ENCODE results near the gene MYZAP. TPM values are rescaled to one million over a fixed set of nuclear protein-coding genes. Genes with fewer than 3 reads are reported as not detected.

Gene MYZAP
- total and polyA plus RNA-seq, 11 donors: 280 to 1,065 (median 610) TPM

- Histone ChIP-seq H3K27ac (peak overlapping the region in 3 of 12 donors; percentile 2 to 84 (median 76)), H3K4me3 (no peak overlapping the region), H3K9me3 (no peaks in the 10 kb centered on the region), H3K27me3 (no peaks in the 10 kb centered on the region), H3K4me1 (peaks cover 0 to 72% (median 23%) of the 10 kb centered on the region in 12 donors), H3K36me3 (peaks cover 0 to 20% (median 3%) of the 10 kb centered on the region in 9 donors)
- TF ChIP-seq POLR2A (IDR thresholded peaks at IDR 0.05) (no peak), CTCF (IDR thresholded peaks at IDR 0.05) (no peak)
- WGBS, 4 donors: 79 to 89% (median 84%) methylated on average over 4 of the region's 4 CpGs
- DNase-seq (no peak), ATAC-seq (no peak)
- intact Hi-C loops (cut with DNase I): loop anchor here in 1 of 10 donors (5.0 kb wide), 1 partner anchor 90 kb away; no protein-coding TSS in a partner anchor
Observed at GRCh38 chr15:57652481-57652880, 60.8 kb downstream of the MYZAP start.

DNA sequence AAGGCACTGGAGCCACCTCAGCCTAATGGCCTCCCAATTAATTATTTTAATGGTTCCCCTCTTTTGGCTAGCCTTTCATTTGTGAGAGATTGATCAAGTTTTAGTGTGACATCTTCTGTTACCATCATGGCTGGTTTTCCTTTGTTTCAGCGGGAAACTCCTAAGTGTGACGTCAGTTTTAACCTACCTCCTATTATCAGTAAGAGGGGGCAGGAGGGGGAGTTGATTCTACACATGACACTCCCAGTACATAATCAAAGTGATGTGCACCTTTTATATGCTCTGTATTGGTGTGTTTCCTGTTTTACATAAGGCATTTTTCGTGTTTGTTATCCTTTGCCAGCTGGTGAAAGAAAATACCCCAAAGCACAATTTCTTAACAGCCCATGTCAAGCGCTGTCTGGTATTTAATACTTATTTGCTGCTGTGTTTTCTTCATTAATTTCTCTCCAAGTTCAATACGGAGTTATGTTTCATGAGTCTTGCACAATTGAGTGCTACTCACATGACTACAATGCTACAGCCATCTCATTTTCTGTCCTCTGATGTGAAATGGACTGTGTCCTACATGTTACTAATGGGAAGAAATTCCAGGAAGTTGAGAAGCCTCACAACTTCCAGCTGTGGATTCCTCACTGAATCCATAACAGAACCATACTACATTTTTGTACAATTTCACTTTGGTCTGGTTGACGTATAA is 62.6 kb downstream of the MYZAP start:
- WGBS, 4 donors: 71 to 78% (median 76%) methylated on average over 6 of the region's 6 CpGs
- TF ChIP-seq POLR2A (IDR thresholded peaks at IDR 0.05): no peak
- no peak for TF ChIP-seq CTCF (IDR thresholded peaks at IDR 0.05)
- Histone ChIP-seq H3K36me3 (peaks cover 0 to 28% (median 3%) of the 10 kb centered on the region in 9 donors), H3K27ac (peak overlapping the region in 8 of 12 donors; percentile 4 to 70 (median 62)), H3K4me3 (peak overlapping the region in 1 of 12 donors; percentile 6), H3K9me3 (no peaks in the 10 kb centered on the region), H3K27me3 (no peaks in the 10 kb centered on the region), H3K4me1 (peaks cover 0 to 54% (median 19%) of the 10 kb centered on the region in 12 donors)
- no peak for DNase-seq
- no peak for ATAC-seq
- intact Hi-C loops (cut with DNase I): loop anchor here in 1 of 10 donors (5.0 kb wide), 1 partner anchor 92 kb away; no protein-coding TSS in a partner anchor

GRCh38 chr15:57655053-57655452 is 63.3 kb downstream of the MYZAP start:
- peak in 3 of 4 donors; percentile 34 to 56 (median 47) for ATAC-seq
- DNase-seq: no peak
- Histone ChIP-seq H3K27ac (peak overlapping the region in 7 of 12 donors; percentile 40 to 72 (median 66)), H3K4me3 (peak overlapping the region in 1 of 12 donors; percentile 6), H3K36me3 (peaks cover 0 to 32% (median 5%) of the 10 kb centered on the region in 9 donors), H3K4me1 (peaks cover 0 to 49% (median 19%) of the 10 kb centered on the region in 12 donors), H3K27me3 (no peaks in the 10 kb centered on the region), H3K9me3 (no peaks in the 10 kb centered on the region)
- WGBS, 4 donors: 60 to 71% (median 67%) methylated on average over 6 of the region's 6 CpGs
- no peak for TF ChIP-seq CTCF (IDR thresholded peaks at IDR 0.05)
- TF ChIP-seq POLR2A (IDR thresholded peaks at IDR 0.05): no peak
- intact Hi-C loops (cut with DNase I): loop anchor here in 1 of 10 donors (5.0 kb wide), 1 partner anchor 93 kb away; no protein-coding TSS in a partner anchor

DNA sequence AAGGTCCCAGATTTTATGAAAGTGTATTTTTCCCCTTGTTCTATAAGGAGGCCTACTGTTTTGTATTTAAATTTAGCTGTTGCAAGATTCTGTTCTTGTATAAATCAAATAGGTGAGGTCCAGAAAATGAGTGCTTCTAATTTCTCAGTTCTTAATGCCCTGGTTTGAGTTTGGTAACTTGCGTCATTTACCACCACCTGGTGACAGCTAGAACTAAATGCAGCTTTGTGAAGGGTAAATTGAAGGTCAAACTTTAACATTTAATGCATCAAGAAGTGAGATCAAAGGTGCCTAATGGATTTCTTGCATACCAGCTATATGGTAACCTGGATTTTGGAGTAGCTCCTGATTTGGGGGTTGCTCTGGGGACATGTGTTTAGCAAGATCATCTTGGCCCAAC is 64.1 kb downstream of the MYZAP start:
- ATAC-seq: peak in 1 of 4 donors; percentile 10
- no peak for DNase-seq
- TF ChIP-seq CTCF (IDR thresholded peaks at IDR 0.05) (peak in 3 of 12 donors; percentile 8 to 27 (median 20)), POLR2A (IDR thresholded peaks at IDR 0.05) (no peak)
- no peaks in the 10 kb centered on the region for H3K27me3 ChIP-seq
- peaks cover 0 to 36% (median 1%) of the 10 kb centered on the region in 9 donors for H3K36me3 ChIP-seq
- intact Hi-C loops (cut with DNase I): loop anchor here in 1 of 10 donors (5.0 kb wide), 1 partner anchor 94 kb away; no protein-coding TSS in a partner anchor
- H3K27ac ChIP-seq: peak overlapping the region in 9 of 12 donors; percentile 8 to 72 (median 63)
- H3K4me3 ChIP-seq: no peak overlapping the region
- 64 to 73% (median 70%) methylated on average over 1 of the region's 1 CpG for WGBS, 4 donors
- H3K4me1 ChIP-seq: peaks cover 0 to 44% (median 17%) of the 10 kb centered on the region in 12 donors
- no peaks in the 10 kb centered on the region for H3K9me3 ChIP-seq

Data from heart left ventricle (tissue), 16 donors.